Progenitor cell of endocrine pancreas (in vitro differentiated cells): Measurements from ENCODE around the gene SLC27A5. TPM values are rescaled to one million over a fixed set of nuclear protein-coding genes. Genes with fewer than 3 reads are reported as not detected.

Experiments used
- DNase-seq: peaks from one replicate; pipeline ENCODE4 v3.0.0; 2021; ENCODE audit warnings: low spot score; ENCODE audit not compliant: unreplicated experiment
- H3K27ac Mint-ChIP-seq: 2 replicates; pipeline ENCODE4 v1.8.0; 2021; ENCODE audit warnings: mild to moderate bottlenecking, moderate library complexity, mixed read lengths
- H3K27me3 Mint-ChIP-seq: 2 replicates; pipeline ENCODE4 v1.8.0; 2021; ENCODE audit warnings: mixed read lengths
- H3K36me3 Mint-ChIP-seq: 2 replicates; pipeline ENCODE4 v1.8.0; 2022; ENCODE audit warnings: mixed read lengths; ENCODE audit not compliant: insufficient read depth
- H3K4me1 Mint-ChIP-seq: 2 replicates; pipeline ENCODE4 v1.8.0; 2021; ENCODE audit warnings: low read depth, mixed read lengths
- H3K4me3 Mint-ChIP-seq: 2 replicates; pipeline ENCODE4 v1.8.0; 2021; ENCODE audit warnings: low read depth, mild to moderate bottlenecking, moderate library complexity, mixed read lengths
- H3K9me3 Mint-ChIP-seq: 2 replicates; pipeline ENCODE4 v1.8.0; 2021; ENCODE audit warnings: low read depth, mixed read lengths
- CTCF ChIP-seq: fragments of 200-600 bp; sonication (generic); IDR thresholded peaks from one replicate; pipeline ENCODE4 v1.5.0; 2021; ENCODE audit warnings: antibody characterized with exemption, mild to moderate bottlenecking; ENCODE audit not compliant: unreplicated experiment
- total RNA-seq: library from RNA; stranded (reverse); gene quantifications from 2 replicates; pipeline ENCODE4 v1.2.1, GENCODE V29; 2021

The SLC27A5 gene
- total RNA-seq, 1 donor from 2014 or later: 9.9 TPM

- Mint-ChIP-seq H3K27ac (peak overlapping the region; percentile 99), H3K4me3 (peak overlapping the region; percentile 77)
Measured at GRCh38 chr19:58536852-58537798, 25.3 kb upstream of the SLC27A5 start.

GRCh38 chr19:58535857-58536256 is 24.1 kb upstream of the SLC27A5 start:
- H3K4me1 Mint-ChIP-seq: peaks cover 4% of the 10 kb centered on the region
- H3K36me3 Mint-ChIP-seq: no peaks in the 10 kb centered on the region
- peaks cover 8% of the 10 kb centered on the region for H3K27me3 Mint-ChIP-seq
- H3K27ac Mint-ChIP-seq: no peak overlapping the region
- DNase-seq: no peak
- no peak for TF ChIP-seq CTCF
- no peak overlapping the region for H3K4me3 Mint-ChIP-seq
- H3K9me3 Mint-ChIP-seq: no peaks in the 10 kb centered on the region

More at GRCh38 chr19:58536852-58537798, 25.3 kb upstream of the SLC27A5 start:
- H3K27me3 Mint-ChIP-seq: peaks cover 5% of the 10 kb centered on the region
- H3K4me1 Mint-ChIP-seq: peaks cover 4% of the 10 kb centered on the region
- DNase-seq: no peak
- no peaks in the 10 kb centered on the region for H3K9me3 Mint-ChIP-seq
- no peaks in the 10 kb centered on the region for H3K36me3 Mint-ChIP-seq
- no peak for TF ChIP-seq CTCF

- Mint-ChIP-seq H3K27me3 (peaks cover 5% of the 10 kb centered on the region), H3K9me3 (no peaks in the 10 kb centered on the region)
- DNase-seq: no peak
Measured at GRCh38 chr19:58531034-58531840, 19.4 kb upstream of the SLC27A5 start.

GRCh38 chr19:58529405-58529804 is 17.6 kb upstream of the SLC27A5 start:
- no peak for DNase-seq
- Mint-ChIP-seq H3K27me3 (peaks cover 5% of the 10 kb centered on the region), H3K4me1 (no peaks in the 10 kb centered on the region), H3K9me3 (no peaks in the 10 kb centered on the region), H3K36me3 (no peaks in the 10 kb centered on the region), H3K4me3 (no peak overlapping the region), H3K27ac (no peak overlapping the region)
- TF ChIP-seq CTCF: no peak

More at GRCh38 chr19:58531034-58531840, 19.4 kb upstream of the SLC27A5 start:
- no peak for TF ChIP-seq CTCF
- H3K4me3 Mint-ChIP-seq: no peak overlapping the region
- no peaks in the 10 kb centered on the region for H3K4me1 Mint-ChIP-seq
- no peaks in the 10 kb centered on the region for H3K36me3 Mint-ChIP-seq
- no peak overlapping the region for H3K27ac Mint-ChIP-seq

- TF ChIP-seq CTCF: no peak
- Mint-ChIP-seq H3K4me3 (no peak overlapping the region), H3K4me1 (peaks cover 24% of the 10 kb centered on the region), H3K36me3 (no peaks in the 10 kb centered on the region), H3K27ac (no peak overlapping the region), H3K27me3 (no peaks in the 10 kb centered on the region), H3K9me3 (no peaks in the 10 kb centered on the region)
- DNase-seq: no peak
Measured at GRCh38 chr19:58522709-58523108, 10.9 kb upstream of the SLC27A5 start.
